ENCODE measurements around the gene MCC.

MCC gene

GRCh38 chr5:113193311-113193978 lies 294.8 kb downstream of the MCC start:
- no peak for DNase-seq

- no peak for DNase-seq
Measured at GRCh38 chr5:113192541-113192940, 295.7 kb downstream of the MCC start.

DNA sequence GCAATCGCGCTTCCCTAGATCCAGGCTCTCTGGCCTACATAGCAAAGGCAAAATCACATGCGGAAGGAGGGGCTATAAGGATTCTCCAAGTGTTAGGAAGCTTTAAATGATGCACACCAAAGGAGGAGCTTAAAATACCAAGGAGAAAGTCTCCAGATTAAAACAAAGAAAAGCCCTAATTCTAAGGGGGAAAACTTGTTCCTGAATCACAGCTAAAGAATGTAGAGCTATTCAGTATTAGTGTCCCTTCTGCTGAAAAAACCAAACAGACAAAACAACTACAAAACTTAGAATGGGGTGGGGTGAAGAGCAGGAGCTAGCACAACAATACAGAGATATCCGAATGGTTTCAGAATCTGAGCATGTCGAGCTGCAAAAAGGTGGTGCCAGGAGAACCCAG lies 297.9 kb downstream of the MCC start:
- DNase-seq, result no peak

DNA sequence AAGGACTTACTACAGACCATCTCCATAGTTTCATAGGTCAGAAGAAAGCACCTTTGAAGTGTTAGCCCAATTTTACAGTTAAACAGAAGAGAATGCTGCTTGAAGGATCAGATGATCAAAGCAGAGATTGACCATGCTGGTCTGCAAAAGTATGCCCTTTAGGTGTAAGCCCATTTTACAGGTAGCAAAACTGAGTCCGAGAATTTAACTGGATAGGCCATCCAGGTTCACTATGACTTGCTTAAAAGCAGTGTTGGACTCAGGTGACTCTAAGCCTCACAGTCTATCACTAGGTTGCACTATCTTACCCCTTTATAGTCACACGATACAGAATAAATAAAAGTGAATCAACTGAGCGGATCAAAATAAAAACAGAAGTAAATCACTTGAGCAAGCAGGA lies 299.0 kb downstream of the MCC start:
- no peak for DNase-seq

- DNase-seq, result no peak
Measured at GRCh38 chr5:113188436-113188835, 299.8 kb downstream of the MCC start.

DNA sequence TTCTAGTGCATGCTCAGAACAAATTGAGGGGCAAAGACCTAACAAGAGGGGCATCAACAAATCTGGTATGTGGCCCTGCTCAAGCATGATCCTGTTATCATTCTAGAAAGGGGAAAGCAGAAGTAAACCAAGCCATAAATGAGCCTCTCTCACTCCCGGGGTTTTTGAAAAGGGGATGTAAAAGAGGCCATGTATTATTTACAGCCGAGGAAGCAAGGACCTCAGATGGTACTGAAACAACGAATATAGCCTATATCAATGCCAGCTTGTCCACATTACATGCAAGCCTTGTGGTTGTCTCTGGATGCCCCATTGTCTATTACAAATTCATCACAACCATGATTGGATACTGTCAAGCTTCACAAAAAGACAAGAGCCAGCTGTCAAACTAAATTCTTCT lies 300.3 kb downstream of the MCC start:
- no peak for DNase-seq

DNA sequence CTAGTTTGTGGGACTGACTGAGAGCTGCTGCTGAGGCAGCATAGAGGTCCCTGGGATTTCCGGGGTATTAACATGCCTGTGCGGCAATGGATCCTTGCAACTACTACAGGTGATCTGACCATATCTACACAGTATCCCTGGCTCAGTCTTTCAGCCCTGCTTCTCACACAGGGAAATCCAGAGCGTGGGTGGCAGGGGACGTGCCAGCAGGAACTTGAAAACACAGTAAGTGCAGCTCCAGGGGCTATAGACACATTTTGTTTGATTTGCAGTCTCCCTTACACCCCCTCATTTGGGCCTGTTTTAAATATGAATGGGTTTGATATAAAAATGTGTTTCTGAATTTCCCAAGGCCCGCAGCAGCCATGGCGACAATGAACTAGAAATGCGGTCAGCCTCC lies 302.2 kb downstream of the MCC start:
- DNase-seq, result no peak

DNA sequence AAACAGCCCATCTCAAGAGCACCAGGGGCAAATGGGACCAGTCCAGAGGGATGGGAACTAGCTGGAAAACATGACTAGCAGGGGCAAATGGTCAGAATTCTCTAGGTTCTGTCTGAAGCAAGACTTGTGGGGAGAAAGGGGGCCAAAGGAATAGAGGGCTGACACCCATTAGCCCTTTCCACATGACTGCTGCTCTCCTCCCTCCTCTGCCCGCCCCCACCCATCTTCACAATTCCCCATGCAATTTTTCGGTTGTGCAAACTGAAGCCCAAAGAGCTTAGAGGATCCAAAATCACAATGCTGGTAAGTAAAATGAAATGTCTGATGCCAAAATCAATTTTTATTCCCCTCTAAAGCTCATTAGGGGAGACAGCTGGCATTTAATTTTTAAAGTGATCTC lies 304.6 kb downstream of the MCC start:
- no peak for DNase-seq

DNA sequence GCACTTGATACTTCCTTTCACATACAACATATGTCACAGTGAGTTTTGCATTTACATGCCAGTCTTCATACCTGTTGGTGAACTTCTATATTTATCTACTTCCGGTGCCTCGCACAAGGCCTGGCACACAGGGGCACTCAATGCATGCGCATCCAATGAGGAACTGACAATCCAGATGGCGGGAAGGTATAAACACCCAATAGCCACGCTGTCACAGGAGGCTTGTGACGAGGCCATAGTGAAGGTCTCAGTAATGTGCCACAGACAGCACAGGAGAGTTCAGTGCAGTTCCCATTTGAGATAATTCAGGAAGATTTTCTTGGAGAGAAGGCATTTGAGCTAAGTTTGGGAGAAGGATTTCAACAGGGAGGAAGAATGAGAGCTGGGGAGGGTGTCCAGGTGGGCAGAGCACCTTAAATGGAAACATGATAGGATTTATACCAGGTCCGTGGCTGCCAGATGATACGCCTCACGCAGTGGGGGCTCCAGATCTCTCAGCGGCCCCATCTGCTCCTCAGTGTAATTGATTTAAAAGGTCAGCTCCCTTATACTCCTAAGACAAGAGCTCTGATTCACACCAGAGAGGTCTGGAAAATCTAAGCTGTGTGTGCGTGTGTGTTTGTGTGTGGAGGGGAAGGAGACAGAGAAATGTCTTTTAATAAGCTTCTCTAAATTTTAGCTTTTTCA lies 305.5 kb downstream of the MCC start:
- no peak for DNase-seq

- no peak for DNase-seq
Measured at GRCh38 chr5:113181853-113182490, 306.3 kb downstream of the MCC start.

DNA sequence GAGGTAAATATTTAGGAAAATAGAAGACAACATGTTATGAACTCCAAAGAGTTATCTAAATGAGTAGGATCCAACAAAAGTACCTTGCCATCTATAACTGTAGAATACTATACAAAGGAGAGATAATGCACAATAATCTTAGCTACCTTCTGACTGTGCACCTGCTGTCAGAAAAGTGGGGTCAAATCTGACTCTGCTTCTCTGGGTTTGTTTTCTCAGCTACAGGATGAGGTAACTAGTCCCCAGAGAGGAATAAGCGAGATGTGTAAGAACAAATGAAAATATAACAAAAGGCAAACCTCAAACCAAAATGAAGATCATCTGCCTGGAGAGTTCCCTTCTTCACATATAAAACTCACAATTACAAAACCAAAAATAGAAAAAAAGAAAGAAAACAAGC lies 306.8 kb downstream of the MCC start:
- DNase-seq, result no peak

DNA sequence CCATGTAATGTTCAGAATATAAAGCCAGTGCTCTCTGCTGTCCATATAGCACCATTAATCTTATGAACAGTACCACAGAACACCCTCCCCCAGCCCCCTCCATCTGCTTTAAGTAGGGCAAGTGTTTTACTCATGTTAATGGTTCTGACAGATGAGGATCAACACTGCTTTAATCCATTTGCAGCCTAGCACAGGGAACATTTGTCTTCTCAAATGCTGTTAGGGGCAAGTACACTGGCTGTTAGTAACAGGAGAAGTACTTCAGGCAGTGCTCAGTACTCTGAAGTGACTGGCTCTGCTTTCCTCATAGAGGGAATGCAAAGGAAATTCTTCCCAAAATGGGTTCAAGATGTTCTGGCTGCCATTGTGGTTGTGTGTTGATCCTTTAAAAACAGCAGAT lies 309.1 kb downstream of the MCC start:
- DNase-seq, result no peak

- DNase-seq, result no peak
Measured at GRCh38 chr5:113178073-113178779, 310.0 kb downstream of the MCC start.

DNA sequence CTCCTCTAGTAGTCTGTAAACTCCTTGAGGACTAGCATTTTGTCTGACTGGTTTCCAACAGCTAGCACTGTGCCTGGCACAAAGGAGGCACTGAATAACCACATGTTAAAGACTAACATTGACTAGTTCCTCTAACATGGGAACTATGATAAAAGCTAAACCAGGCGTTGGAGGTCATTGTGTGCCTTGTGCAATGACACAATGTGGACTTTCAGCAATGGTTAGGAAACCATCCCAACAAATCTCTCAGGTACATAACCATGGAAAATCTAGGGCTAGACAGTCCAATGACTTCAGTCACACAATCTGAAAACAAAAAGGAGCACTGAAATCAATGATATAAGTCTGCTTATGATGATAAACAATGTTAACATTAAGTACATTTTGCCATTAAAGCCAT lies 311.0 kb downstream of the MCC start:
- DNase-seq, result no peak

DNA sequence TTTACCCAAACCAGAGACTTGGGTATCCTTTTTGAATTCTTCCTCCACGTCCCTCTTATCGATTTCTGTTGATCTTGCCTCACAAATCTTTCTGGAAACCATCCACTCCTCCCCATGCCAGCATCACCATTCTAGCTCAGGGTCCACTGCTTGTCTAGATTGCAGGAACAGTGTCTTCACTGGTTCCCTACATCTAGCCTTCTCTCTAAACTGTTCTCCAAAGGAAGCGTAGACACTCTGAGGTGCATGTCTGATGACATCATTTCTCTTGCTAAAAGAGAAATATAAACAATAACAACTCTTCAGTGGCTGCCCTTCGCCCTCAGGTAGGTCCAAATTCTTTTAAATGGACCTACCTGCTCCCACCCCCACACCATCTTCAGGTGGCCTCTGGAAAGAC lies 311.5 kb downstream of the MCC start:
- DNase-seq, result no peak

DNA sequence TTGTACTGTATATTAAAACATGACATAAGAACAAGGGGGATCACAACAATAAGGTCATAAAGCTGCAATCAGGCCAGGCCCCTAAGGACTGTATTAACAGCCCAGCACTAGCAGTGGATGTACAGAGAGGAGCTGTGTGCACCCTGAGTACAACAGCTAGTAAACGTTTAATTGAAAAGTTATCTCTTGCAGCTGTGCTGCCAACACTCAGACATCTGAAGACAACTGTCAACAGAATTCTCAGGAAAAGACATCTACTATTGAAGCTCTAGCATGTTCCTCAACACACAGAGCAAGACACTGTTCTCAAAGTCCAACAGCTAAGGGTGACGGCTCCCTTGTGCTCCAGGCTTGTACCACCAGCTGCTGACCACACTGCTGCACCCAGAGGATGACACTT lies 312.1 kb downstream of the MCC start:
- no peak for DNase-seq

DNA sequence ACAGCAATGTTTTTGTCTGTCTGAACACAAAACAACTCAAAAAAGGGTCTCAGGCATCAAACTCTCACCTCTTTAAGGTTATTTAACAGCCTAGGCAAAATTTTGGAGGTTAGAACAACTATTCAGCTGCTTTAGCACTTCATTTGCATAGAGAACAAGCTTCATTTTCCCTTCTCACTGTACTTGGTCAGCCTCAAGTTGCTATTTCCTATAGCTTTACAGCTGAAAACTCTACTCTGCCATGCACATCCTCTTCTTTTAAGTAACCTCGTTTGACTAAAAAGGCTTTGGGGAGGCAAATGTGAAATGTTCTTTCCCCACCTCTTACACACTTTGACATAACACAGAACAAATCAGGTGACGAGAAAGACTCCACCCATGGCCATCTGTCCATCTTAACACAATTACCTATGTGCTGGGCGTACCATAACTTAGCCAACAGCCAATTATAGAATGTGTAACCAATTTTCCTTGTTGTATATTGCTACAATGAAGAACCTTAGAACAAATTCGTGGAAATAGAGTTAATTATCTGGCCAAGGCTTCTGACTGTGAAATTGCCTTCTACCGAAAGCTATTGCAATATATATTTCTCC lies 315.9 kb downstream of the MCC start:
- DNase-seq, result no peak

- no peak for DNase-seq
Measured at GRCh38 chr5:113171520-113171919, 316.7 kb downstream of the MCC start.

DNA sequence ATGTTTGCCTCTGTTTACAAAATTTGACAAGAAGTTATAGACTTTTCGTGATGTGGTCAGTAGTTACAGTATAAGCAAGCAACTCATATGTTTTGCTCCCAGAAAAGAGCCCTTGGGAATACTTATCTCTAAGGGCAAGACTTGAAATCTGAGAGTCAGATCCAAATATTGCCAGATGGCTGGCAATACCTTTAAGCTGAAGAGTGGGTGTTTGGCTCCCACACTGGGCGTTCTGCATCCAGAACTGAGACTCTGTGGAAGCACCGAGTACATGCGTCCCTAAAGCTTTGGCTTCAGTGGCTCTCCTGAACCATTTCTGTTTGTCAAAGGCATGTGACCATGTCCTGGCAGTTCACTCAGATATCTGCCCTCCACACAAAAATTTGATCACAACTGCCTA lies 317.5 kb downstream of the MCC start:
- no peak for DNase-seq

DNA sequence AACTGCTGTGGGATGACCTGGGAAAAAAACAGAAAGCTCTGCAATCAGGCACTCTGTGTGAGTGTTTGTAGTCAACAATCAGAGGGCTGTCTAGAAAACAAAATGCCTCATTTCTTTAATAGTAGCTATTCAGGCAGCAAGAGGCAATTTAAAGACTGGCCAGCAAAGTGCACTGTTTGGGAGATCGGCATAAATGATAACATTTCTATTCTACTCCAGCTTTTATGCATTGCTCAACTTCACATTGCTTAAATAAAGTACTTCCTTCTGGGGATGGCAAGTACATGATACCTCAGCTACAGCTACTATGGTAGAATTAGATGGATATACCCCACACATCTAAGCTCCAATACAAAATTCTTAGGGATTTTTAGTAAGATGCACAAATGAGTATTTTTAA lies 318.5 kb downstream of the MCC start:
- DNase-seq, result peak; percentile 15

GRCh38 chr5:113167985-113168384 lies 320.3 kb downstream of the MCC start:
- DNase-seq, result no peak

DNA sequence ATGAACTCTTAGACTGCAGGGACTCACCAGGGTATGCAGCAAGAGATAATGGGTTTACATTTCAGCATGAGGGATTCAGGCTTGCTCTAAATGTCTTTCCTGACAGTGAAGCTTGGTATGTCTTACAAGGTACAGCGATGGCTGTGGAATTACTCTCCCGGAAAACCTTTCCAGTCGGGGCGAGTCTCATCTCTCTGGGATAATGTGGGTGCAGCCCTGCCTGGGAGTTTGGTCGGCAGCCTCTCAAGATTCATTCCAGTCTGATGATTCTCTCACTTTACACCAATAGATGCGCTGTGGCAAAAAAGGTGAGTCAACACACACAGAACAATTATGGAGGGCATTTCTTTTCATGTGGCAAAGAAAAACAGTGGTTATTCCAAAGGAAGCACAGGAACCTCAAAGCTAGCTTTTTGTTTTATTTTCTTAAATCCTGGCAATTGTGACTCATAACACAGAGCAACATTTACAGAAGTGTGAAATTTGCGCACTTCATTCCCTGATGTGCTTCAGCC lies 321.3 kb downstream of the MCC start:
- DNase-seq, result no peak

DNA sequence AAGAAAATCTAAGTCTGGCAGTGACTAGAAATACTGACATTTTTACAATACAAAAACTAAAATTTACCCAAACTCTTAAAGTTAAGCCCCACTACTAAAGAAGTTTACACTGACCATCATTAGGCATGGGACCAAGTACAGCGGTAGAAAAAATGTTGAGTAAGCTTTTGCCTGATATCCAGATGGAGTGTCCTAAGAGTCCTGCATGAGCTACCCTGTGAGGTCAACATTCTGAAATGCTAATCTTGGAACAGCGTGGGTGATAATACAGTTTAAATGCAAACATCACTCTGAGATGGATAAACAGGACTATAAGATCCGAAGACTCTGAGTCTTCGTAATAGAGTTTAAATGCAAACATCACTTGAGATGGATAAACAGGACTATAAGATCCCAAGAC lies 322.0 kb downstream of the MCC start:
- DNase-seq, result no peak
